ENCODE data around the gene SIDT2.

The SIDT2 gene

GRCh38 chr11:117175104-117175503 lies 3.4 kb upstream of the SIDT2 start:
- TF ChIP-seq CTCF (conservative IDR thresholded peaks at IDR 0.05; ENCODE audit: low read depth, low read length): no peak
- no peak for DNase-seq (ENCODE audit: low read depth)
- no peak overlapping the region for H3K4me3 ChIP-seq (ENCODE audit: low read length)

- no peak for DNase-seq (ENCODE audit: low read depth)
- no peak for TF ChIP-seq CTCF (conservative IDR thresholded peaks at IDR 0.05; ENCODE audit: low read depth, low read length)
- H3K4me3 ChIP-seq (ENCODE audit: low read length): no peak overlapping the region
Measured at GRCh38 chr11:117175781-117176180, 2.8 kb upstream of the SIDT2 start.

GRCh38 chr11:117176186-117176585 lies 2.4 kb upstream of the SIDT2 start:
- TF ChIP-seq CTCF (conservative IDR thresholded peaks at IDR 0.05; ENCODE audit: low read depth, low read length): no peak
- no peak for DNase-seq (ENCODE audit: low read depth)
- H3K4me3 ChIP-seq (ENCODE audit: low read length): no peak overlapping the region

GRCh38 chr11:117177534-117178209 lies 871 bp upstream of the SIDT2 start:
- DNase-seq (ENCODE audit: low read depth): no peak
- peak overlapping the region; percentile 77 for H3K4me3 ChIP-seq (ENCODE audit: low read length)

GRCh38 chr11:117179048-117179999 lies 781 bp downstream of the SIDT2 start:
- peak overlapping the region; percentile 77 for H3K4me3 ChIP-seq (ENCODE audit: low read length)
- TF ChIP-seq CTCF (conservative IDR thresholded peaks at IDR 0.05; ENCODE audit: low read depth, low read length): no peak
- no peak for DNase-seq (ENCODE audit: low read depth)

More at GRCh38 chr11:117177534-117178209, 871 bp upstream of the SIDT2 start:
- TF ChIP-seq CTCF (conservative IDR thresholded peaks at IDR 0.05; ENCODE audit: low read depth, low read length): no peak

- no peak for TF ChIP-seq CTCF (conservative IDR thresholded peaks at IDR 0.05; ENCODE audit: low read depth, low read length)
- H3K4me3 ChIP-seq (ENCODE audit: low read length): peak overlapping the region; percentile 77
- no peak for DNase-seq (ENCODE audit: low read depth)
Measured at GRCh38 chr11:117180020-117180419, 1.5 kb downstream of the SIDT2 start.
